ENCODE data around the gene TRIM13. TPM values are rescaled to one million over a fixed set of nuclear protein-coding genes. Genes with fewer than 3 reads are reported as not detected.

Gene TRIM13
- total RNA-seq, 1 experiment from 2014 or later, result 22.4 TPM

- TF ChIP-seq POLR2AphosphoS5 (IDR thresholded peaks at IDR 0.05; ENCODE audit: low read depth, low read length) (no peak), CTCF (IDR thresholded peaks at IDR 0.05) (no peak), REST (IDR thresholded peaks at IDR 0.05; ENCODE audit: insufficient read depth in 1 of 2, low read depth in 2 of 2, low read length in 1 of 2) (no peak), TCF7L2 (IDR thresholded peaks at IDR 0.05; ENCODE audit: low read depth, low read length) (no peak), SIN3A (IDR thresholded peaks at IDR 0.05; ENCODE audit: borderline replicate concordance, insufficient read depth, low read depth, low read length) (no peak)
- Histone ChIP-seq H3K36me3 (ENCODE audit: control insufficient read depth, insufficient read depth, low read length) (peaks cover 4% of the 10 kb centered on the region), H3K9me3 (ENCODE audit: control insufficient read depth, insufficient read depth, low read depth, low read length) (no peaks in the 10 kb centered on the region), H3K4me1 (ENCODE audit: control insufficient read depth, insufficient read depth, low read length) (no peaks in the 10 kb centered on the region; the same call in 1 of the 2 replicates), H3K27me3 (ENCODE audit: control insufficient read depth, insufficient read depth, low read length) (no peaks in the 10 kb centered on the region), H3K27ac (ENCODE audit: low read length) (no peak overlapping the region), H3K4me3 (ENCODE audit: low read depth in 2 of 2, low read length in 2 of 2) (no peak overlapping the region)
- in situ Hi-C loops (cut with HindIII; ENCODE audit: low pct_unique_long_range_greater_than_20kb, low sequenced_read_pairs), result no loop called here
- DNase-seq (ENCODE audit: low read depth, low spot score) (no peak), ATAC-seq (no peak)
- intact Hi-C loops (cut with micrococcal nuclease; ENCODE audit: unreplicated experiment), result no loop called here
- TSS peak; percentile 27 for BruUV-seq (replicated peaks)
- ChIA-PET POLR2A (no interaction called here), CTCF (no interaction called here)
These were observed 9.7 kb downstream of the TRIM13 start for GRCh38 chr13:50006426-50007135.

- TF ChIP-seq CTCF (IDR thresholded peaks at IDR 0.05), result no peak
- TF ChIP-seq REST (IDR thresholded peaks at IDR 0.05; ENCODE audit: insufficient read depth in 1 of 2, low read depth in 2 of 2, low read length in 1 of 2), result no peak
- no peak for TF ChIP-seq TCF7L2 (IDR thresholded peaks at IDR 0.05; ENCODE audit: low read depth, low read length)
- TF ChIP-seq SIN3A (IDR thresholded peaks at IDR 0.05; ENCODE audit: borderline replicate concordance, insufficient read depth, low read depth, low read length), result no peak
- TF ChIP-seq POLR2AphosphoS5 (IDR thresholded peaks at IDR 0.05; ENCODE audit: low read depth, low read length), result no peak
- no peak overlapping the region for H3K4me3 ChIP-seq (ENCODE audit: low read depth in 2 of 2, low read length in 2 of 2)
- in situ Hi-C loops (cut with HindIII; ENCODE audit: low pct_unique_long_range_greater_than_20kb, low sequenced_read_pairs) (no loop called here), intact Hi-C loops (cut with micrococcal nuclease; ENCODE audit: unreplicated experiment) (no loop called here)
- H3K27me3 ChIP-seq (ENCODE audit: control insufficient read depth, insufficient read depth, low read length), result no peaks in the 10 kb centered on the region
- peaks cover 9% of the 10 kb centered on the region for H3K4me1 ChIP-seq (ENCODE audit: control insufficient read depth, insufficient read depth, low read length)
- no peak for ATAC-seq
- no peak overlapping the region for H3K27ac ChIP-seq (ENCODE audit: low read length)
- ChIA-PET POLR2A (no interaction called here), CTCF (interaction anchor here (0.6 kb wide), 1 partner anchor 103 kb away, joined by 4 read pairs; no protein-coding TSS in a partner anchor)
- H3K36me3 ChIP-seq (ENCODE audit: control insufficient read depth, insufficient read depth, low read length), result no peaks in the 10 kb centered on the region; the same call in 1 of the 2 replicates
- DNase-seq (ENCODE audit: low read depth, low spot score), result no peak
- no peaks in the 10 kb centered on the region for H3K9me3 ChIP-seq (ENCODE audit: control insufficient read depth, insufficient read depth, low read depth, low read length)
- no TSS peak for BruUV-seq (replicated peaks)
These were observed 14.6 kb downstream of the TRIM13 start for GRCh38 chr13:50011461-50011860.

Data from Panc1 (cell line).